Measurements from ENCODE around the gene NUDT13. TPM values are rescaled to one million over a fixed set of nuclear protein-coding genes. Genes with fewer than 3 reads are reported as not detected.

Gene NUDT13
- total and polyA plus RNA-seq, 2 of the 8 experiments (the other 6 are each of a cell fraction or from before 2014, with no cell fraction given) = 1.5 to 1.9 TPM

GRCh38 chr10:73156054-73156453 lies 45.8 kb downstream of the NUDT13 start (continued):
- TF ChIP-seq ASH2L (IDR thresholded peaks at IDR 0.05; ENCODE audit: low read length) (no peak), ZNF274 (IDR thresholded peaks at IDR 0.05; ENCODE audit: borderline replicate concordance, extremely low read depth, low read length) (no peak), NRF1 (IDR thresholded peaks at IDR 0.05; ENCODE audit: low read depth, low read length) (no peak), BCL11A (IDR thresholded peaks at IDR 0.05; ENCODE audit: low read depth in 2 of 2, low read length in 2 of 2) (no peak)
